ENCODE data around the gene PRKCB.

The PRKCB gene

GRCh38 chr16:24071666-24072360 is 236.0 kb downstream of the PRKCB start:
- Histone ChIP-seq H3K9ac (ENCODE audit: low read length) (no peak overlapping the region), H4K20me1 (ENCODE audit: low read depth, low read length) (no peaks in the 10 kb centered on the region), H3K27me3 (ENCODE audit: low read length) (no peaks in the 10 kb centered on the region), H3K4me2 (ENCODE audit: low read depth, low read length, poor library complexity, severe bottlenecking) (no peak overlapping the region), H3K9me3 (ENCODE audit: insufficient read depth, low read length) (no peaks in the 10 kb centered on the region), H3K36me3 (ENCODE audit: low read length) (no peaks in the 10 kb centered on the region), H3K4me3 (ENCODE audit: insufficient read depth, low read length, poor library complexity, severe bottlenecking) (no peak overlapping the region), H3K79me2 (ENCODE audit: insufficient read depth, low read length) (no peaks in the 10 kb centered on the region), H3F3A (ENCODE audit: insufficient read depth) (no peaks in the 10 kb centered on the region), H2AFZ (ENCODE audit: low read depth, low read length, severe bottlenecking) (no peak overlapping the region), H3K27ac (ENCODE audit: low read depth, low read length) (no peak overlapping the region), H3K9me2 (replicated peaks; ENCODE audit: insufficient read depth, low read length) (no peaks in the 10 kb centered on the region)
- TF ChIP-seq CTCF (IDR thresholded peaks at IDR 0.05; ENCODE audit: insufficient read depth, low read length, poor library complexity, severe bottlenecking) = no peak
- TF ChIP-seq EZH2phosphoT487 (conservative IDR thresholded peaks at IDR 0.05; ENCODE audit: low read length) = no peak

- Histone ChIP-seq H2AFZ (ENCODE audit: low read depth, low read length, severe bottlenecking) (no peak overlapping the region), H3K27me3 (ENCODE audit: low read length) (no peaks in the 10 kb centered on the region), H3K9me2 (replicated peaks; ENCODE audit: insufficient read depth, low read length) (no peaks in the 10 kb centered on the region), H3K4me2 (ENCODE audit: low read depth, low read length, poor library complexity, severe bottlenecking) (no peak overlapping the region), H3K27ac (ENCODE audit: low read depth, low read length) (no peak overlapping the region), H3K9me3 (ENCODE audit: insufficient read depth, low read length) (no peaks in the 10 kb centered on the region), H3F3A (ENCODE audit: insufficient read depth) (no peaks in the 10 kb centered on the region), H3K4me3 (ENCODE audit: insufficient read depth, low read length, poor library complexity, severe bottlenecking) (no peak overlapping the region), H3K9ac (ENCODE audit: low read length) (no peak overlapping the region), H3K79me2 (ENCODE audit: insufficient read depth, low read length) (no peaks in the 10 kb centered on the region), H4K20me1 (ENCODE audit: low read depth, low read length) (no peaks in the 10 kb centered on the region), H3K36me3 (ENCODE audit: low read length) (no peaks in the 10 kb centered on the region)
- TF ChIP-seq CTCF (IDR thresholded peaks at IDR 0.05; ENCODE audit: insufficient read depth, low read length, poor library complexity, severe bottlenecking) (no peak), EZH2phosphoT487 (conservative IDR thresholded peaks at IDR 0.05; ENCODE audit: low read length) (no peak)
Measured at GRCh38 chr16:24073321-24073720, 237.5 kb downstream of the PRKCB start.

GRCh38 chr16:24074574-24074973 is 238.8 kb downstream of the PRKCB start:
- Histone ChIP-seq H3K4me3 (ENCODE audit: insufficient read depth, low read length, poor library complexity, severe bottlenecking) (no peak overlapping the region), H3K27ac (ENCODE audit: low read depth, low read length) (no peak overlapping the region), H3K9me3 (ENCODE audit: insufficient read depth, low read length) (no peaks in the 10 kb centered on the region), H4K20me1 (ENCODE audit: low read depth, low read length) (no peaks in the 10 kb centered on the region), H3K27me3 (ENCODE audit: low read length) (no peaks in the 10 kb centered on the region), H3K4me2 (ENCODE audit: low read depth, low read length, poor library complexity, severe bottlenecking) (no peak overlapping the region), H3K36me3 (ENCODE audit: low read length) (no peaks in the 10 kb centered on the region), H3K9ac (ENCODE audit: low read length) (no peak overlapping the region), H3F3A (ENCODE audit: insufficient read depth) (no peaks in the 10 kb centered on the region), H3K79me2 (ENCODE audit: insufficient read depth, low read length) (no peaks in the 10 kb centered on the region), H3K9me2 (replicated peaks; ENCODE audit: insufficient read depth, low read length) (no peaks in the 10 kb centered on the region), H2AFZ (ENCODE audit: low read depth, low read length, severe bottlenecking) (no peak overlapping the region)
- TF ChIP-seq EZH2phosphoT487 (conservative IDR thresholded peaks at IDR 0.05; ENCODE audit: low read length) (no peak), CTCF (IDR thresholded peaks at IDR 0.05; ENCODE audit: insufficient read depth, low read length, poor library complexity, severe bottlenecking) (no peak)

All from SU-DHL-6 (cell line).